OCI-LY3 (cell line): ENCODE measurements around the gene INTS6.

Experiments
- H2AFZ ChIP-seq: fragments of 200-600, 300-600 bp; shearing (Covaris generic); 2 replicates; pipeline ENCODE4 v1.6.0; 2014; ENCODE audit warnings: antibody characterized with exemption, low read depth, low read length
- H3K27ac ChIP-seq: fragments of 200-600, 300-600 bp; sonication (generic); 2 replicates; pipeline ENCODE4 v1.5.1; 2014; ENCODE audit warnings: mild to moderate bottlenecking, low read length, moderate library complexity, mixed read lengths
- H3K27me3 ChIP-seq: fragments of 200-600, 300-600 bp; sonication (generic); 2 replicates; pipeline ENCODE4 v1.6.1; 2014; ENCODE audit warnings: low read depth, low read length, mixed read lengths
- H3K36me3 ChIP-seq: fragments of 200-600, 300-600 bp; sonication (generic); replicated peaks from 2 replicates; pipeline ENCODE3; 2014; ENCODE audit warnings: low read depth, low read length, mixed read lengths
- H3K4me1 ChIP-seq: fragments of 300-600, 200-600 bp; sonication (generic); 2 replicates; pipeline ENCODE4 v1.6.1; 2014; ENCODE audit warnings: low read length, mixed read lengths
- H3K4me2 ChIP-seq: fragments of 200-600, 300-600 bp; sonication (generic); 2 replicates; pipeline ENCODE4 v1.6.1; 2014; ENCODE audit warnings: low read length, mixed read lengths
- H3K4me3 ChIP-seq: fragments of 300-600, 200-600 bp; sonication (generic); 2 replicates; pipeline ENCODE4 v1.5.1; 2014; ENCODE audit warnings: antibody characterized with exemption, mild to moderate bottlenecking, low read length, moderate library complexity
- H3K79me2 ChIP-seq: fragments of 300-600, 200-600 bp; shearing (Covaris generic); 2 replicates; pipeline ENCODE4 v1.6.1; 2014; ENCODE audit warnings: mild to moderate bottlenecking, low read length, mixed read lengths
- H3K9ac ChIP-seq: fragments of 300-600, 200-600 bp; shearing (Covaris generic); 2 replicates; pipeline ENCODE4 v1.6.0; 2014; ENCODE audit warnings: mild to moderate bottlenecking, low read length, moderate library complexity
- H3K9me3 ChIP-seq: fragments of 200-600, 300-600 bp; shearing (Covaris generic); 2 replicates; pipeline ENCODE4 v1.6.1; 2014; ENCODE audit warnings: low read length, mixed read lengths; ENCODE audit not compliant: insufficient read depth
- H4K20me1 ChIP-seq: fragments of 200-600, 300-600 bp; sonication (generic); 2 replicates; pipeline ENCODE4 v1.6.1; 2016; ENCODE audit warnings: low read length, mixed read lengths; ENCODE audit not compliant: insufficient read depth
- EZH2phosphoT487 ChIP-seq: fragments of 200-600 bp; shearing (Covaris generic); IDR thresholded peaks from 2 replicates; pipeline ENCODE4 v1.6.1; 2018; ENCODE audit warnings: antibody characterized with exemption, mixed run types, low read depth
- TF ChIP-seq, protein P1 (sequence below): fragments of 200-600, 300-600 bp; sonication (generic); IDR thresholded peaks from 2 replicates; pipeline ENCODE4 v1.5.1; 2014; ENCODE audit warnings: antibody characterized with exemption, low read length, low read depth

Gene INTS6

DNA sequence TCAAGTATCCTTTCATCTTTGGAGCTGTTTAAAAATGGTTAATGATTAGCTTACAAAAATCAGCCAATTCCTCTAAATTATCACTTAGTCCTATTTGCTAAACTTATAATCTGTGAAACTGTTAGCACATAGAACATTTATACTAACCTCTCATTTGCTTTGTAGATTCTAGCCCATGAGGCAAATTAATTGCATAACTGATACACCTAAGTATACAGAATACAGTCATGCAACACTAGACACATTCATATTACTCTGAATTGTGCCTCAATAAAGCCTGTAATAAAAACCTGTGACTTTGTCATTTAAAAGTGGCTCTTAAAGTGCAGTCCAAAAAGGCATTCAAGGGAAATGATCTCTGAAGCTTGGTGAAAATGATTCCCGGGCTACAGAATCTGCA is 92.3 kb downstream of the INTS6 start:
- H3K79me2 ChIP-seq: no peaks in the 10 kb centered on the region
- H3K9ac ChIP-seq: no peak overlapping the region
- no peak overlapping the region for H2AFZ ChIP-seq
- H3K36me3 ChIP-seq: peaks cover 61% of the 10 kb centered on the region
- no peaks in the 10 kb centered on the region for H3K27me3 ChIP-seq
- peaks cover 8% of the 10 kb centered on the region; the same call in 1 of the 2 replicates for H4K20me1 ChIP-seq
- no peak overlapping the region for H3K4me3 ChIP-seq
- H3K4me1 ChIP-seq: no peaks in the 10 kb centered on the region
- H3K27ac ChIP-seq: no peak overlapping the region
- H3K4me2 ChIP-seq: no peak overlapping the region
- H3K9me3 ChIP-seq: no peaks in the 10 kb centered on the region
- TF ChIP-seq, protein P1, sequence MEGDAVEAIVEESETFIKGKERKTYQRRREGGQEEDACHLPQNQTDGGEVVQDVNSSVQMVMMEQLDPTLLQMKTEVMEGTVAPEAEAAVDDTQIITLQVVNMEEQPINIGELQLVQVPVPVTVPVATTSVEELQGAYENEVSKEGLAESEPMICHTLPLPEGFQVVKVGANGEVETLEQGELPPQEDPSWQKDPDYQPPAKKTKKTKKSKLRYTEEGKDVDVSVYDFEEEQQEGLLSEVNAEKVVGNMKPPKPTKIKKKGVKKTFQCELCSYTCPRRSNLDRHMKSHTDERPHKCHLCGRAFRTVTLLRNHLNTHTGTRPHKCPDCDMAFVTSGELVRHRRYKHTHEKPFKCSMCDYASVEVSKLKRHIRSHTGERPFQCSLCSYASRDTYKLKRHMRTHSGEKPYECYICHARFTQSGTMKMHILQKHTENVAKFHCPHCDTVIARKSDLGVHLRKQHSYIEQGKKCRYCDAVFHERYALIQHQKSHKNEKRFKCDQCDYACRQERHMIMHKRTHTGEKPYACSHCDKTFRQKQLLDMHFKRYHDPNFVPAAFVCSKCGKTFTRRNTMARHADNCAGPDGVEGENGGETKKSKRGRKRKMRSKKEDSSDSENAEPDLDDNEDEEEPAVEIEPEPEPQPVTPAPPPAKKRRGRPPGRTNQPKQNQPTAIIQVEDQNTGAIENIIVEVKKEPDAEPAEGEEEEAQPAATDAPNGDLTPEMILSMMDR: no peak
- no peak for TF ChIP-seq EZH2phosphoT487

DNA sequence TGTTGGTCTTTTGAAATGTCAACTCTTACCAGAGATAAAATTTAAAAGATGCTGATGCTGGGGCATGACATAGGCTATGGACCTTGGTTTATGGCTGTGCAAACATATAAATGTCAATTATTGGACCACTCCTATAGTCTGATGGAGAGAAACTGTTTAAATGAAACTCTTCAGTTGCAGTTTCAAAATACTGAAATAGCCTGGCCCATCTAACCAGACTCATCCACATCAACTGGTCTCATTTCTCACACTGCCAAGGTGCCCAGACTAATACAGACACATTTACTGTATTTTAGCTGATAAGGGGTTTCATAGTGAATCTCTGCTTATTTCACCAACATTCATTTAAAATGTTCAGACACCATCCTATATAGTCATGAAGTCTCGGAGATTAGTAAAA is 93.5 kb downstream of the INTS6 start:
- no peak overlapping the region for H3K27ac ChIP-seq
- H3K9ac ChIP-seq: no peak overlapping the region
- H3K36me3 ChIP-seq: peaks cover 55% of the 10 kb centered on the region
- peaks cover 4% of the 10 kb centered on the region; the same call in 1 of the 2 replicates for H4K20me1 ChIP-seq
- no peak overlapping the region for H3K4me3 ChIP-seq
- H2AFZ ChIP-seq: no peak overlapping the region
- H3K9me3 ChIP-seq: no peaks in the 10 kb centered on the region
- TF ChIP-seq EZH2phosphoT487: no peak
- TF ChIP-seq, protein P1: no peak
- no peaks in the 10 kb centered on the region for H3K27me3 ChIP-seq
- H3K79me2 ChIP-seq: no peaks in the 10 kb centered on the region
- H3K4me1 ChIP-seq: no peaks in the 10 kb centered on the region
- H3K4me2 ChIP-seq: no peak overlapping the region

DNA sequence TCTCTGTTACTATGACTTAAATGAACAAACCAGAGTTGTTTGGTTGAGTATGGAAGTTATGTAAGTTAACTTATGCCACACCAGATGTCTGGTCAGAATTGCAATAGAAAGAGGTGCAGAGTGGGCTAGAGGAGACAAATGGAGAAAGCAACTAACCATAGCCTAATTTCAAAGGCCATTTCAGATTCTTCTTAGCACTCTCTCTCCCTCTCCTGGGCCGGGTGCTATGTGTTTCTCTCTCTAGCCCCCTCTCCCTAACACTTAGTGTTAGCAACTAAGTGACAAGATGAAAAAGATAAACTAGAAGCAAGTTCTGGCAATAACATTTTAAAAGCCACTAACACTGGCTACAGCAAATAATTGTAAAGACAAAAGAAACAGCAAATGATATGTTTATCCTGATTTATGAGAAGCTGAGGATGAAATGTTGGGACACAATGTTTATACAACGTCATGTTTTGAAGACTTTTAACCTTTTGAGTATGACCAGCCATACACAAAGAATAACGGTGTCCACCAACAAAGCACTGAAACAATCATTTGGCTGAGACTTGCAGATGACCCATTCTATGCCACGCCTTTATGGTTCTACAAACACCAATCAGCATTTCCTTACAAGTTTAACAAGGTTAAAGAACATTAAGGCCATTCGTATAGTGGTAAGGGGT is 94.8 kb downstream of the INTS6 start:
- Histone ChIP-seq H3K27me3 (no peaks in the 10 kb centered on the region), H3K4me2 (no peak overlapping the region), H3K36me3 (peaks cover 55% of the 10 kb centered on the region), H3K9me3 (no peaks in the 10 kb centered on the region), H3K9ac (no peak overlapping the region), H3K79me2 (no peaks in the 10 kb centered on the region), H3K4me1 (no peaks in the 10 kb centered on the region), H3K27ac (no peak overlapping the region), H3K4me3 (no peak overlapping the region), H2AFZ (no peak overlapping the region), H4K20me1 (peaks cover 4% of the 10 kb centered on the region; the same call in 1 of the 2 replicates)
- TF ChIP-seq EZH2phosphoT487: no peak
- TF ChIP-seq, protein P1: no peak

DNA sequence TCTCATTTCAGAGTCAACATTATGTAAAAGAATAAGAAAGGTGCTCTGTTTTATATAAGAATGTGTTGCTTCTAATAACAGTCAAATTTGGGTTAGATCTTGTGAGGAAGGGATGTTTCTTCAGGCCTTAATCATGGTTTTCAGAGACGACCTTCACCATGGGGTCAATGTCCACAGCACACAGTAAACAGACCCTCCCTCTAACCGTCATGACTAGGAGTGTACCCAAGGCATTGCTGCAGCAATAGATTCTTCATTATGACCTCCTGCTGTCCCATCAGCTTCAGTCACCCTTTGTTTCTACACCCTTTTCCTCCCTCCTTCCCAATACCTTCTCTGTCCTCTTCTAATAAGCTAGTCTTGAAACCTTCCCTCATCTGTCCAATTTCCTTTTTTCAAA is 97.6 kb downstream of the INTS6 start:
- Histone ChIP-seq H3K4me3 (no peak overlapping the region), H3K27ac (no peak overlapping the region), H3K36me3 (peaks cover 48% of the 10 kb centered on the region), H3K4me1 (no peaks in the 10 kb centered on the region), H3K9me3 (no peaks in the 10 kb centered on the region), H3K9ac (no peak overlapping the region), H4K20me1 (peaks cover 4% of the 10 kb centered on the region; the same call in 1 of the 2 replicates), H3K79me2 (no peaks in the 10 kb centered on the region), H2AFZ (no peak overlapping the region), H3K27me3 (no peaks in the 10 kb centered on the region), H3K4me2 (no peak overlapping the region)
- no peak for TF ChIP-seq EZH2phosphoT487
- TF ChIP-seq, protein P1: no peak
